ENCODE data around the gene CST8. TPM values are rescaled to one million over a fixed set of nuclear protein-coding genes. Genes with fewer than 3 reads are reported as not detected.

Gene CST8
- total RNA-seq, 1 donor from 2014 or later = not detected

- Mint-ChIP-seq H3K27me3 (ENCODE audit: unreplicated experiment) (no peaks in the 10 kb centered on the region), H3K4me1 (ENCODE audit: unreplicated experiment) (no peaks in the 10 kb centered on the region), H3K27ac (ENCODE audit: unreplicated experiment) (no peak overlapping the region), H3K36me3 (ENCODE audit: low read depth, unreplicated experiment) (no peaks in the 10 kb centered on the region), H3K4me3 (ENCODE audit: unreplicated experiment) (no peak overlapping the region), H3K9me3 (ENCODE audit: unreplicated experiment) (no peaks in the 10 kb centered on the region)
- DNase-seq (ENCODE audit: low spot score) = peak; percentile 80
- TF ChIP-seq, protein P1, sequence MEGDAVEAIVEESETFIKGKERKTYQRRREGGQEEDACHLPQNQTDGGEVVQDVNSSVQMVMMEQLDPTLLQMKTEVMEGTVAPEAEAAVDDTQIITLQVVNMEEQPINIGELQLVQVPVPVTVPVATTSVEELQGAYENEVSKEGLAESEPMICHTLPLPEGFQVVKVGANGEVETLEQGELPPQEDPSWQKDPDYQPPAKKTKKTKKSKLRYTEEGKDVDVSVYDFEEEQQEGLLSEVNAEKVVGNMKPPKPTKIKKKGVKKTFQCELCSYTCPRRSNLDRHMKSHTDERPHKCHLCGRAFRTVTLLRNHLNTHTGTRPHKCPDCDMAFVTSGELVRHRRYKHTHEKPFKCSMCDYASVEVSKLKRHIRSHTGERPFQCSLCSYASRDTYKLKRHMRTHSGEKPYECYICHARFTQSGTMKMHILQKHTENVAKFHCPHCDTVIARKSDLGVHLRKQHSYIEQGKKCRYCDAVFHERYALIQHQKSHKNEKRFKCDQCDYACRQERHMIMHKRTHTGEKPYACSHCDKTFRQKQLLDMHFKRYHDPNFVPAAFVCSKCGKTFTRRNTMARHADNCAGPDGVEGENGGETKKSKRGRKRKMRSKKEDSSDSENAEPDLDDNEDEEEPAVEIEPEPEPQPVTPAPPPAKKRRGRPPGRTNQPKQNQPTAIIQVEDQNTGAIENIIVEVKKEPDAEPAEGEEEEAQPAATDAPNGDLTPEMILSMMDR (IDR thresholded peaks at IDR 0.05; ENCODE audit: unreplicated experiment) = peak; percentile 73
These were observed 44.4 kb upstream of the CST8 start for GRCh38 chr20:23446505-23446904.

DNA sequence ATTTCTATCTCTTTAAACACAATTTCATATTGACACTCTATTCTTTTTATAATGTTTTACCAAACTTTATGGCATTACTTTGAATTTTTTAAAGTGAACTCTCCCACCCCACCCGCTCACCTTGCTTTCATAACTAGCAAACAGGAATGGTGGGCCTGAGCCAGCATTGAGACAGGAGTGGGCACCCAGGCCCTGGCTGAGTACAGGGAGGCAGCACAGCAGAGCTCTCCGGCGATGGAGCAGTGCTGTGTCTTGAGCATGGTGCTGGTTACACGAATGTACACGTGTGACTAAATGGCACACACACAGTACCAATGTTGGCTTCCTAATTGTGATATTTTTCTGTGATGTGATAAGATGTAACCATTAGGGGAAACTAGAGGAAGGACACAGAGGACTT lies 42.8 kb upstream of the CST8 start:
- Mint-ChIP-seq H3K4me1 (ENCODE audit: unreplicated experiment) (no peaks in the 10 kb centered on the region), H3K27me3 (ENCODE audit: unreplicated experiment) (no peaks in the 10 kb centered on the region), H3K9me3 (ENCODE audit: unreplicated experiment) (no peaks in the 10 kb centered on the region), H3K4me3 (ENCODE audit: unreplicated experiment) (no peak overlapping the region), H3K27ac (ENCODE audit: unreplicated experiment) (no peak overlapping the region), H3K36me3 (ENCODE audit: low read depth, unreplicated experiment) (no peaks in the 10 kb centered on the region)
- TF ChIP-seq, protein P1 (IDR thresholded peaks at IDR 0.05; ENCODE audit: unreplicated experiment) = no peak
- DNase-seq (ENCODE audit: low spot score) = no peak

DNA sequence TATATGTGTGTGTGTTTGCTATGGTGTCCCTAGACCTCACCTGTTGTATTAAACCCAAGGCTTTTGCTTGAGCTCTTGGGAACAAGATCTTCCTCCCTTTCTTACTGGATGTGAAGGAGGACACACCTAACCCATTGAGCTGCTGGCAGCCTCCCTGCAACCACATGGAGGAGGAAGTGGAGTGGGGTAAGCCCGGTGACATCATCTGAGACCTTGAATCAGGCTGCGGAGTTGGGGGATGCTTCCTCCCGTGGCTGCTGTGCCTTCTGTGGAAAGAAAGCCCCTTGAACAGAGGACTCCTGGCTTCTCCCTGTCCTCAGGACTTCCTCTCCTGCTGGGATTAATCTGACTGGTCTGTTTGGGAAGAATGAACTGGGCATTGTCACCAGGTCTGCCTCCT lies 41.5 kb upstream of the CST8 start:
- TF ChIP-seq, protein P1 (IDR thresholded peaks at IDR 0.05; ENCODE audit: unreplicated experiment) = no peak
- Mint-ChIP-seq H3K4me1 (ENCODE audit: unreplicated experiment) (no peaks in the 10 kb centered on the region), H3K27me3 (ENCODE audit: unreplicated experiment) (no peaks in the 10 kb centered on the region), H3K36me3 (ENCODE audit: low read depth, unreplicated experiment) (no peaks in the 10 kb centered on the region), H3K4me3 (ENCODE audit: unreplicated experiment) (no peak overlapping the region), H3K9me3 (ENCODE audit: unreplicated experiment) (no peaks in the 10 kb centered on the region), H3K27ac (ENCODE audit: unreplicated experiment) (no peak overlapping the region)
- no peak for DNase-seq (ENCODE audit: low spot score)

DNA sequence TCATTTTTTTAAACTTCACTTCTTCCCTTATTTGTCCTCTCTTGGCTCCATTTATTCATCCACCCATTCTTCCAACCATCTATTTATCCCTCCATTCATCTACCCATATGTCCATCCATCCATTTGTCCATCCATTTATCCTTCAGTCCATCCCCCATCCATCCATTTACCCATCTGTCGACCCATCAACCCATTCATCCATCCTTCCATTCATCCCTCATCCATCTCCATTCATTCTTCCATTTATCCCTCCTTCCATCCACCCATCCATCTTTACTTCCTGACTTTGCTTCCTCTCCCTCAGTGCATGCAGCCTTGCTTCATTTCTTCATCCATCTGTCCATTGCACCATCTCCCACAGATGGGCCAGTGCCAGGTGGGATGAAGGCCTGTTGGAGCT lies 40.0 kb upstream of the CST8 start:
- Mint-ChIP-seq H3K36me3 (ENCODE audit: low read depth, unreplicated experiment) (no peaks in the 10 kb centered on the region), H3K4me1 (ENCODE audit: unreplicated experiment) (no peaks in the 10 kb centered on the region), H3K27me3 (ENCODE audit: unreplicated experiment) (no peaks in the 10 kb centered on the region), H3K27ac (ENCODE audit: unreplicated experiment) (no peak overlapping the region), H3K4me3 (ENCODE audit: unreplicated experiment) (no peak overlapping the region), H3K9me3 (ENCODE audit: unreplicated experiment) (no peaks in the 10 kb centered on the region)
- no peak for DNase-seq (ENCODE audit: low spot score)
- TF ChIP-seq, protein P1 (IDR thresholded peaks at IDR 0.05; ENCODE audit: unreplicated experiment) = no peak

DNA sequence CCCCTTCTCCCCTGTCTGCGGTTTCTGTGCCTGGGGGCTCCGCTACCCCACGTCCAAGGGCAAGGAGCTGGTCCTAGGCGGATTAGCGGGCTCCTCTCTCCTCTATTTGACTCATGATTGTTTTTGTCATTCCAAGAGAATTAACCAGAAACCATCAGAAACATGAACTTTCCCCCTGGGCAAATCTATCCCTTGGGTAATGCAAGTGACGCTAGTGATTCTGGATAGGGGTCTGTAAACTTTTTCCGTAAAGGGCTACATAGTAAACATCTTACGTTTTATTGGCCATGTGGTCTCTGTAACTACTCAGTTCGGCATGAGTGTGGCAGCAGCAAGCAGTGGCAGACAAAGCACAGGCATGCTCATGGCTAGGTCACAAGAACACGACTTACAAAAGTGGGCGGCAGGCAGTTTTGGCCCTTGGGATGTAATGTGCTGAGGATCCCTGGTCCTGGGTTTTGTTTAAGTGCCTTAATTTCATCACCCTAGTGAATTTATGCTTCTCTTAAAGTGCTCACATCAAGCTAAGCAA lies 38.9 kb upstream of the CST8 start:
- H3K4me3 Mint-ChIP-seq (ENCODE audit: unreplicated experiment) = no peak overlapping the region
- H3K27me3 Mint-ChIP-seq (ENCODE audit: unreplicated experiment) = no peaks in the 10 kb centered on the region
- no peaks in the 10 kb centered on the region for H3K4me1 Mint-ChIP-seq (ENCODE audit: unreplicated experiment)
- no peaks in the 10 kb centered on the region for H3K9me3 Mint-ChIP-seq (ENCODE audit: unreplicated experiment)
- no peak for DNase-seq (ENCODE audit: low spot score)
- TF ChIP-seq, protein P1 (IDR thresholded peaks at IDR 0.05; ENCODE audit: unreplicated experiment) = no peak
- no peaks in the 10 kb centered on the region for H3K36me3 Mint-ChIP-seq (ENCODE audit: low read depth, unreplicated experiment)
- no peak overlapping the region for H3K27ac Mint-ChIP-seq (ENCODE audit: unreplicated experiment)

All from endothelial cell (in vitro differentiated cells).